SK-N-SH (cell line): ENCODE results near the gene ZNF117. TPM values are rescaled to one million over a fixed set of nuclear protein-coding genes. Genes with fewer than 3 reads are reported as not detected.

ENCODE experiments used
- CTCF ChIA-PET: fragments of 300-600, 350-600 bp; formaldehyde crosslinking; extraction: SDS; loops from one replicate; lab custom pipeline; 2021; lab: Yijun Ruan, JAX
- POLR2A ChIA-PET: fragments of 350-600 bp; sonication (Branson Sonifier 250); formaldehyde crosslinking; extraction: SDS; loops from one replicate; lab custom pipeline; 2020; ENCODE audit warnings: antibody characterized with exemption, inconsistent platforms; lab: Yijun Ruan, JAX
- DNase-seq: peaks from one replicate; pipeline ENCODE4 v3.0.0; 2012
- H2AFZ ChIP-seq: fragments of 200-600 bp; sonication (generic); 2 replicates; pipeline ENCODE4 v1.8.1; 2016; ENCODE audit warnings: antibody characterized with exemption, mild to moderate bottlenecking, low read depth
- H3F3A ChIP-seq: fragments of 200-600 bp; sonication (generic); replicated peaks from 2 replicates; pipeline ENCODE3; 2016; ENCODE audit warnings: antibody characterized with exemption, mild to moderate bottlenecking; ENCODE audit not compliant: insufficient read depth
- H3K27ac ChIP-seq, 2 experiments: fragments of 200-500 bp in 1 of 2; fragments of 200-600 bp in 1 of 2; sonication (Bioruptor generic) in 1 of 2; sonication (generic), shearing (Covaris generic) in 1 of 2; 2 replicates each; pipeline versions ENCODE4 v1.5.1 to v1.6.1; 2014 to 2016; ENCODE audit warnings: low read depth in 2 of 2, inconsistent platforms in 1 of 2, low read length in 1 of 2, mild to moderate bottlenecking in 1 of 2, mixed read lengths in 1 of 2
- H3K27me3 ChIP-seq: fragments of 200-600 bp; sonication (generic), shearing (Covaris generic); 2 replicates; pipeline ENCODE4 v1.6.1; 2016; ENCODE audit warnings: mixed run types; ENCODE audit not compliant: insufficient read depth
- H3K36me3 ChIP-seq, 2 experiments: fragments of 200-500 bp in 1 of 2; fragments of 200-600 bp in 1 of 2; sonication (Bioruptor generic) in 1 of 2; sonication (generic) in 1 of 2; replicated peaks in 1 of 2; 2 replicates each; pipeline versions ENCODE3 to v1.5.1; 2014 to 2016; ENCODE audit warnings: low read length in 1 of 2, mild to moderate bottlenecking in 1 of 2; ENCODE audit not compliant: insufficient read depth in 2 of 2, control insufficient read depth in 1 of 2
- H3K4me1 ChIP-seq, 2 experiments: fragments of 200-500 bp in 1 of 2; fragments of 200-600 bp in 1 of 2; sonication (Bioruptor generic) in 1 of 2; sonication (generic), shearing (Covaris generic) in 1 of 2; 2 replicates each; pipeline versions ENCODE4 v1.5.1 to v1.6.1; 2014 to 2016; ENCODE audit warnings: low read depth in 1 of 2, low read length in 1 of 2, mixed run types in 1 of 2; ENCODE audit not compliant: insufficient read depth in 2 of 2, control insufficient read depth in 1 of 2
- H3K4me2 ChIP-seq: fragments of 200-600 bp; sonication (generic), shearing (Covaris generic); 2 replicates; pipeline ENCODE4 v1.6.1; 2017; ENCODE audit warnings: mixed run types
- H3K4me3 ChIP-seq, 2 experiments: fragments of 200-500 bp in 1 of 2; fragments of 200-600 bp in 1 of 2; sonication (Bioruptor generic) in 1 of 2; sonication (generic), shearing (Covaris generic) in 1 of 2; 2 replicates each; pipeline versions ENCODE4 v1.5.1 to v1.8.1; 2014 to 2016; ENCODE audit warnings: low read depth in 2 of 2, inconsistent platforms in 1 of 2, low read length in 1 of 2, mild to moderate bottlenecking in 1 of 2, mixed read lengths in 1 of 2, moderate library complexity in 1 of 2
- H3K79me2 ChIP-seq: fragments of 200-600 bp; sonication (generic); 2 replicates; pipeline ENCODE4 v1.8.1; 2017; ENCODE audit warnings: mild to moderate bottlenecking; ENCODE audit not compliant: insufficient read depth
- H3K9ac ChIP-seq: fragments of 200-600 bp; sonication (generic); 2 replicates; pipeline ENCODE4 v1.6.1; 2017; ENCODE audit warnings: mixed run types
- H3K9me2 ChIP-seq: fragments of 200-600 bp; sonication (generic); 2 replicates; pipeline ENCODE4 v1.6.1; 2017; ENCODE audit warnings: mixed run types
- H3K9me3 ChIP-seq: fragments of 200-600 bp; sonication (generic); 2 replicates; pipeline ENCODE4 v1.6.1; 2017; ENCODE audit warnings: mixed run types, mild to moderate bottlenecking, moderate library complexity
- H4K20me1 ChIP-seq: fragments of 200-600 bp; sonication (generic); 2 replicates; pipeline ENCODE4 v1.6.1; 2017; ENCODE audit warnings: mild to moderate bottlenecking, mixed run types; ENCODE audit not compliant: insufficient read depth
- ELF1 ChIP-seq: IDR thresholded peaks from 2 replicates; pipeline ENCODE4 v1.4.0; 2012
- EP300 ChIP-seq, 2 experiments: IDR thresholded peaks; 2 replicates each; pipeline versions ENCODE4 v1.4.0 to v1.6.1; 2012; ENCODE audit warnings: borderline replicate concordance in 1 of 2, low read depth in 1 of 2, low read length in 1 of 2
- GABPA ChIP-seq: IDR thresholded peaks from 2 replicates; pipeline ENCODE4 v1.4.0; 2012; ENCODE audit warnings: low read depth, mild to moderate bottlenecking
- GATA2 ChIP-seq: sonication (generic); formaldehyde crosslinking; IDR thresholded peaks from 2 replicates; pipeline ENCODE4 v1.5.0; 2020; ENCODE audit warnings: mild to moderate bottlenecking, missing genetic modification reagents
- IRF3 ChIP-seq: fragments of 150-350 bp; IDR thresholded peaks from 2 replicates; pipeline ENCODE4 v1.6.1; 2016; ENCODE audit warnings: mild to moderate bottlenecking, low read depth, low read length
- MAX ChIP-seq: IDR thresholded peaks from 2 replicates; pipeline ENCODE4 v1.4.0; 2012; ENCODE audit warnings: low read depth
- MEF2A ChIP-seq: IDR thresholded peaks from 2 replicates; pipeline ENCODE4 v1.4.0; 2012; ENCODE audit warnings: low read depth, borderline replicate concordance
- MXI1 ChIP-seq: IDR thresholded peaks from 2 replicates; pipeline ENCODE4 v1.6.1; 2012; ENCODE audit warnings: mild to moderate bottlenecking, low read depth, low read length, improper control_type of control experiment
- NFIC ChIP-seq: IDR thresholded peaks from 2 replicates; pipeline ENCODE4 v1.4.0; 2012; ENCODE audit warnings: borderline replicate concordance
- PBX3 ChIP-seq: IDR thresholded peaks from 2 replicates; pipeline ENCODE4; 2012
- POLR2AphosphoS5 ChIP-seq: IDR thresholded peaks from 2 replicates; pipeline ENCODE4 v1.6.1; 2012; ENCODE audit warnings: low read depth, low read length
- RAD21 ChIP-seq: IDR thresholded peaks from 2 replicates; pipeline ENCODE4 v1.6.1; 2012; ENCODE audit warnings: mild to moderate bottlenecking, low read length
- RCOR1 ChIP-seq: fragments of 150-350 bp; IDR thresholded peaks from 2 replicates; pipeline ENCODE4 v1.6.1; 2017; ENCODE audit warnings: antibody characterized with exemption, low read length
- REST ChIP-seq: IDR thresholded peaks from 2 replicates; pipeline ENCODE4 v1.6.1; 2012; ENCODE audit warnings: mild to moderate bottlenecking, low read depth, low read length, moderate library complexity
- RXRA ChIP-seq: IDR thresholded peaks from 2 replicates; pipeline ENCODE4 v1.4.0; 2012; ENCODE audit warnings: low read depth, mild to moderate bottlenecking, borderline replicate concordance
- SIN3A ChIP-seq: IDR thresholded peaks from 2 replicates; pipeline ENCODE4 v1.6.1; 2012; ENCODE audit warnings: low read depth, mild to moderate bottlenecking, low read length, moderate library complexity, borderline replicate concordance
- TEAD4 ChIP-seq: IDR thresholded peaks from 2 replicates; pipeline ENCODE4 v1.4.0; 2012; ENCODE audit warnings: mild to moderate bottlenecking, borderline replicate concordance; ENCODE audit not compliant: insufficient read depth
- USF1 ChIP-seq: IDR thresholded peaks from 2 replicates; pipeline ENCODE4 v1.4.0; 2012; ENCODE audit warnings: low read depth, borderline replicate concordance
- ZBTB33 ChIP-seq: IDR thresholded peaks from 2 replicates; pipeline ENCODE4 v1.4.0; 2012; ENCODE audit warnings: low read depth, borderline replicate concordance
- WGBS: methylation state at CpG from one replicate; pipeline ENCODE4 v1.1.6; 2017; ENCODE audit warnings: low lambda C conversion rate; 5-methylcytosine and 5-hydroxymethylcytosine counted together
- polyA plus RNA-seq, 3 experiments: library from polyadenylated mRNA; depleted of rRNA; stranded (reverse); fragments of >200 nt; gene quantifications; 2 replicates each; pipeline ENCODE4 v1.2.3, GENCODE V29; 2012

Gene ZNF117
- polyA plus RNA-seq, 1 of the 3 experiments (the other 2 are of a cell fraction): 3.8 TPM

GRCh38 chr7:65037740-65038688, 47.2 kb upstream of the ZNF117 start:
- 3% methylated on average over 39 of the region's 92 CpGs for WGBS
- Histone ChIP-seq H3K4me1 (peaks cover 5% of the 10 kb centered on the region in 2 experiments; a peak in 1 of 4 replicates), H3K9me3 (no peaks in the 10 kb centered on the region), H3K9me2 (no peaks in the 10 kb centered on the region), H3F3A (peaks cover 9% of the 10 kb centered on the region), H3K4me2 (peak overlapping the region; percentile 68; the same call in 1 of the 2 replicates), H4K20me1 (peaks cover 13% of the 10 kb centered on the region; the same call in 1 of the 2 replicates), H3K79me2 (peaks cover 38% of the 10 kb centered on the region), H2AFZ (peak overlapping the region; percentile 78; the same call in 1 of the 2 replicates), H3K36me3 (no peaks in the 10 kb centered on the region), H3K9ac (peak overlapping the region; percentile 89), H3K4me3 (peak overlapping the region; percentile 74 to 78), H3K27ac (peak overlapping the region; percentile 65 to 89), H3K27me3 (no peaks in the 10 kb centered on the region)
- DNase-seq: peak; percentile 98
- ChIA-PET POLR2A (interaction anchor here (1.5 kb wide), 1 partner anchor 32 kb away, joined by 7 read pairs; the partner anchor contains the start of gene ERV3-1), CTCF (no interaction called here)
- TF ChIP-seq ELF1: no peak
- TF ChIP-seq EP300 (IDR thresholded peaks at IDR 0.05; ENCODE audit: borderline replicate concordance in 1 of 2, low read depth in 1 of 2, low read length in 1 of 2): 0 out of 4 replicates have a peak, but pooled peaks of 1 of the 2 experiments have one; percentile 21
- no peak for TF ChIP-seq GATA2
- TF ChIP-seq NFIC: no peak
- no peak for TF ChIP-seq RCOR1
- TF ChIP-seq TEAD4: no peak
- TF ChIP-seq RAD21: no peak
- 0 out of 2 replicates have a peak, but pooled peaks have one; percentile 3 for TF ChIP-seq MXI1
- TF ChIP-seq POLR2AphosphoS5: 0 out of 2 replicates have a peak, but pooled peaks have one; percentile 51
- TF ChIP-seq USF1: no peak
- no peak for TF ChIP-seq ZBTB33
- 0 out of 2 replicates have a peak, but pooled peaks have one; percentile 76 for TF ChIP-seq MAX
- TF ChIP-seq GABPA: no peak
- no peak for TF ChIP-seq REST
- no peak for TF ChIP-seq RXRA
- TF ChIP-seq IRF3: no peak
- TF ChIP-seq MEF2A: no peak
- no peak for TF ChIP-seq PBX3
- TF ChIP-seq SIN3A: no peak
